ENCODE data around the gene CCDC47.
A peak's percentile ranks its signal among the peaks of the same experiment; 100 is the strongest.

CCDC47 gene

GRCh38 chr17:63773272-63774140 lies at the start of gene CCDC47:
Gene CCDC47 (minus strand): TSS chr17:63773597. CDS start chr17:63766175, 7,422 bp downstream.
- no peak for TF ChIP-seq CTCF (conservative IDR thresholded peaks at IDR 0.05; ENCODE audit: low read depth, low read length)
- H3K4me3 ChIP-seq (ENCODE audit: low read depth, low read length), result peak within 1 kb of the TSS; percentile 72
- peak; percentile 99 for DNase-seq (ENCODE audit: low read depth)

- no peak overlapping the region for H3K4me3 ChIP-seq (ENCODE audit: low read depth, low read length)
- no peak for TF ChIP-seq CTCF (conservative IDR thresholded peaks at IDR 0.05; ENCODE audit: low read depth, low read length)
Observed at GRCh38 chr17:63822537-63822936, 49.1 kb upstream of the CCDC47 start.

GRCh38 chr17:63821804-63822203 lies 48.4 kb upstream of the CCDC47 start:
- TF ChIP-seq CTCF (conservative IDR thresholded peaks at IDR 0.05; ENCODE audit: low read depth, low read length), result no peak
- no peak overlapping the region for H3K4me3 ChIP-seq (ENCODE audit: low read depth, low read length)
- DNase-seq (ENCODE audit: low read depth), result no peak

More at GRCh38 chr17:63822537-63822936, 49.1 kb upstream of the CCDC47 start:
- DNase-seq (ENCODE audit: low read depth), result no peak

- DNase-seq (ENCODE audit: low read depth), result no peak
- H3K4me3 ChIP-seq (ENCODE audit: low read depth, low read length), result no peak overlapping the region
- no peak for TF ChIP-seq CTCF (conservative IDR thresholded peaks at IDR 0.05; ENCODE audit: low read depth, low read length)
Observed at GRCh38 chr17:63820963-63821561, 47.7 kb upstream of the CCDC47 start.

GRCh38 chr17:63819585-63820537 lies 46.5 kb upstream of the CCDC47 start:
- no peak for TF ChIP-seq CTCF (conservative IDR thresholded peaks at IDR 0.05; ENCODE audit: low read depth, low read length)
- no peak for DNase-seq (ENCODE audit: low read depth)
- H3K4me3 ChIP-seq (ENCODE audit: low read depth, low read length), result no peak overlapping the region

- H3K4me3 ChIP-seq (ENCODE audit: low read depth, low read length), result no peak overlapping the region
- TF ChIP-seq CTCF (conservative IDR thresholded peaks at IDR 0.05; ENCODE audit: low read depth, low read length), result no peak
- no peak for DNase-seq (ENCODE audit: low read depth)
Observed at GRCh38 chr17:63819131-63819530, 45.7 kb upstream of the CCDC47 start.

Data from choroid plexus epithelial cell (primary cell).